GM18868 (cell line): ENCODE results near the gene NPPC.
"Not testable (repeated sequence)": the region's sequence is repeated elsewhere in the genome, so short reads cannot be mapped to it uniquely, and the experiment has no call there.

Source experiments
- ATAC-seq: cut with Tn5 transposase; IDR thresholded peaks from one replicate; pipeline ENCODE4 v1.9.1; 2021; ENCODE audit warnings: mild to moderate bottlenecking, moderate library complexity; ENCODE audit not compliant: unreplicated experiment

Gene NPPC

GRCh38 chr2:231890896-231891513 lies 35.2 kb downstream of the NPPC start:
- ATAC-seq, result no peak

- no peak for ATAC-seq
Observed at GRCh38 chr2:231887756-231888155, 38.4 kb downstream of the NPPC start.

GRCh38 chr2:231886071-231886681 lies 40.0 kb downstream of the NPPC start:
- ATAC-seq, result no peak

DNA sequence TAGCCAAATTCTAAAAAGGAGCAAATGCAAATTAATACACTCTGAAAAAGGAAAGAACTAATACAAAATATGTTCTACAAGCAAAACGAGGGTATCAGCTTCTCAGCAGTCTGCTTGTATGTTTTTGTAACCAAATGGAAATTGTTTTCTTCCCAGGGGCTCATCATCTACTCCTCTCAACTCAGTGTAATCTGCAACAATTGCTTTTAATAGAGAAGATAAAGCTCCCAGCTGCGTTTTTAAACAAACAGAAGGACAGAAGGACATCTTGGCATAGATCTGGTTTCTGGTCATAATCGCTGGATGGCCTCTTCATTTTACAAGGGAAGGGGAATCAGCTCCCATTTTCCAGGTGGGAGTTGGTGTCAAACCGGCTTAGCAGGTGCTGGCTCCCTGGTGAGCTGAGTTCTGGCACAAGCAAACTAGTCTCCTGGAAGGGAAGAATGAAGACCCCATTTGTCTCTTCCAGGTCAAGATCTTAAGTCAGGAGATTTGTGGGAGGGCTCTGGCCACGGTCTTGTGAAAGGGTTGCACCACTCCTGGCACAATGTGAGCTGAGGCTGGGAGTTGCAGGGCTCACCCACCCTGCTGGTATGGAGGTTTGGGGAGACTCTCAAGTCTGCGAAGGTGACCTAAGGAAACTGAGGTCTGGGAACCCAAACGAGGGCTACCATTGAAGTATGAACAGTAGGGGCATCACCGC lies 41.6 kb downstream of the NPPC start:
- ATAC-seq, result no peak

DNA sequence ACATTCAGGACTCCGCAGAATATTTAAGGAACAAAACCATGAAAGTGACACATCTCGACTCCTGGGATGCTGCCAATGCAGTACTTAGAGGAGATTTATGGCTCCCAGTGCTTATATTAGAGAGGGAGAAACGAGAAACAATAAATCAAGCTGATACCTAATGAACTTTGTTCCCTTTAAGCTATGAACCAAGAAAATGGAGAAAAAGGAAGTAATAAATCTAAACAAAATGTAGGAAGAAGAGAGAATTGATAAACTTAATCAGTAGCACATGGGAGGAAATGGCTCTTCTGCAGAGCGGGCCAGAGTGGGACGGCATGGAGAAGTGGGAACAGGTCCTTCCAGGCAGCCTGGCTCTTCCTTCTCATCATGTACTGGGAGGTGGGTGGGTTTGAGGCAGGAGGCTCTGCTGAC lies 42.7 kb downstream of the NPPC start:
- ATAC-seq, result no peak

DNA sequence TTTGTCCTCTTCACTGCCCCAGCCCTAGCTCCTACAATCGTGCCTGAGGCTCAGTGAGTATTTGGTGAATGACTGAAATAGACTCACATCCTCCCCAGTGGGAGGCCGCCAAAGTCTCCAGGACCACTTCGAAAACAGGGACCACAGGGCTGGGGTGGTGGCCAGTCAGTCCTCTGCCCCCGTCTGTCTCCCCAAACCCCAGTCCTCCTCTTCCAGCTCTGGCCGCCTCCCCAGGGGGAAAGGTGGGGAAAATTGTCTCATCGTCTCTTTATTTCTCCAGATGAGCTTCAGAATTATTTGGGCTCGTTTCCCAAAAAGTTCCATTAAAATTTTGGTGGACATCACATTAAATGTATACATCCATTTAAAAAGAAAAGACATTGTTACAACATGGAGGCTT lies 43.5 kb downstream of the NPPC start:
- ATAC-seq, result no peak

DNA sequence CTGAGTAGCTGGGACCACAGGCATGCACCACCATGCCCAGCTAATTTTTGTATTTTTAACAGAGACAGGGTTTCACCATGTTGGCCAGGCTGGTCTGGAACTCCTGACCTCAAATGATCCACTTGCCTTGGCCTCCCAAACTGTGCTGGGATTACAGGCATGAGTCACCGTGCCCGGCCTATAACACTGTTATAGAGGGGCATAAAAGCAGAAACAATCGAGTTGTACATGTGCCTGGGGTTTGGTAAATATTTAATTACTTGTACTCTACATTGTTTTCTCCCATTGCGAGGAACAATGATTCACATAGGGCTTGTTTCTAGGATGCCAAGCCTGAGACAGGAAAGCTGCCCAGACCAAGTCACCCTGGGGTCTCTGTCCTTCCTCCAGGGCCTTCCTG lies 45.8 kb downstream of the NPPC start:
- not testable (repeated sequence) for ATAC-seq

- ATAC-seq, result no peak
Observed at GRCh38 chr2:231879216-231879615, 47.0 kb downstream of the NPPC start.

GRCh38 chr2:231877533-231878456 lies 48.4 kb downstream of the NPPC start:
- ATAC-seq, result no peak

DNA sequence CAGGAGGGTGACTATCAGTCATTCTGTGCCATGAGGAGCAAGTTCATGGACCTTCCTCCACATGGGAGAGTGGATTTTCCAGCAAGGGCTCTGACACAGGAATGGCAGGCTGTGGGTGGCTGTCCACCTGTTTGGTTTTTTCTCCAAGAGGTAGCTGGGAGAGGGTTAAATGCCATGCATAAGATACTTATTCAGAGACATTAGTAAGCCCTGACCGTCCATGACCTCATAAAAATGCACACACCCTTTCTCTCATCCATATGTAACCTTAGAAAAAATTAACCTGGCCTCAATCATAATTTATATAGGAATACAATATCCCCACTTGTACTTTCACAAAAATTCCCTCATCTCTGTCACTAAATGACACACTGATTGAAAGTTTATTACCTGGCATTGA lies 51.3 kb downstream of the NPPC start:
- no peak for ATAC-seq
